ENCODE results near the gene RNF220.

Gene RNF220

DNA sequence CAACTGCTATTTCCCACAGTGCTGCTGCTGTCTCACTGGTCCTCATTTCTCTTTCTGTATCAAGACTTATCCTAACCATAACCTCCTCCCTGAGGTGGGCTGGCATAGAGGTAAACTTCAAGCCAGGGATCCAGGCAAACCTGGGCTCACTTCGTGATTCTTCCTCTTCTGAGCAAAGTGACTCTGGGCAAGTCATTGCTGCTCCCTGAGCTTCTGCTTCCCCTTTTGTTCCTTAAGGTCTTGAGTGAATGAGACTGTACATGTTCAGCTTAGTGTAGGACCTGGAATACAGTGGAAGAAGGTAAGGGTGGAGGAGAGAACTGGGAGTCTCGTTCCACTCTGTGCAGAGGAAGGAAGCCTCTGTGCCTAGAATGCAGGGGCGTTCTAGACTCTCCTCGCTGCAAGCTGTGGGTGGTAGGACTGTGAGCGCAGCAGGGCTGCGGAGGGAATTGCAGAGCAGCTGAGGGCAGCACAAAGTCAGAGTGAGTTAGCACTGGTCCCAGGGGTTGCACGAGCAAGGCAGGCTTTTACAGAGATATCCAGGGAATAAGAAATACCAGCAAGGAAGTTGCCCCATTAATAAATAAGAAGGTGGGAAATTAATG lies 38.6 kb upstream of the RNF220 start:
- no peak overlapping the region for H3K4me3 ChIP-seq (ENCODE audit: low read depth, low read length)
- no peak overlapping the region for H3K27ac ChIP-seq
- H3K36me3 ChIP-seq (replicated peaks), result no peaks in the 10 kb centered on the region
- TF ChIP-seq, protein P1, sequence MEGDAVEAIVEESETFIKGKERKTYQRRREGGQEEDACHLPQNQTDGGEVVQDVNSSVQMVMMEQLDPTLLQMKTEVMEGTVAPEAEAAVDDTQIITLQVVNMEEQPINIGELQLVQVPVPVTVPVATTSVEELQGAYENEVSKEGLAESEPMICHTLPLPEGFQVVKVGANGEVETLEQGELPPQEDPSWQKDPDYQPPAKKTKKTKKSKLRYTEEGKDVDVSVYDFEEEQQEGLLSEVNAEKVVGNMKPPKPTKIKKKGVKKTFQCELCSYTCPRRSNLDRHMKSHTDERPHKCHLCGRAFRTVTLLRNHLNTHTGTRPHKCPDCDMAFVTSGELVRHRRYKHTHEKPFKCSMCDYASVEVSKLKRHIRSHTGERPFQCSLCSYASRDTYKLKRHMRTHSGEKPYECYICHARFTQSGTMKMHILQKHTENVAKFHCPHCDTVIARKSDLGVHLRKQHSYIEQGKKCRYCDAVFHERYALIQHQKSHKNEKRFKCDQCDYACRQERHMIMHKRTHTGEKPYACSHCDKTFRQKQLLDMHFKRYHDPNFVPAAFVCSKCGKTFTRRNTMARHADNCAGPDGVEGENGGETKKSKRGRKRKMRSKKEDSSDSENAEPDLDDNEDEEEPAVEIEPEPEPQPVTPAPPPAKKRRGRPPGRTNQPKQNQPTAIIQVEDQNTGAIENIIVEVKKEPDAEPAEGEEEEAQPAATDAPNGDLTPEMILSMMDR (IDR thresholded peaks at IDR 0.05; ENCODE audit: low read depth, low read length, missing control alignments), result no peak
- DNase-seq, result no peak
- in situ Hi-C loops (cut with HindIII; ENCODE audit: low pct_ligation_motif_present, low sequenced_read_pairs), result no loop called here
- peaks cover 4% of the 10 kb centered on the region for H3K27me3 ChIP-seq (replicated peaks)

DNA sequence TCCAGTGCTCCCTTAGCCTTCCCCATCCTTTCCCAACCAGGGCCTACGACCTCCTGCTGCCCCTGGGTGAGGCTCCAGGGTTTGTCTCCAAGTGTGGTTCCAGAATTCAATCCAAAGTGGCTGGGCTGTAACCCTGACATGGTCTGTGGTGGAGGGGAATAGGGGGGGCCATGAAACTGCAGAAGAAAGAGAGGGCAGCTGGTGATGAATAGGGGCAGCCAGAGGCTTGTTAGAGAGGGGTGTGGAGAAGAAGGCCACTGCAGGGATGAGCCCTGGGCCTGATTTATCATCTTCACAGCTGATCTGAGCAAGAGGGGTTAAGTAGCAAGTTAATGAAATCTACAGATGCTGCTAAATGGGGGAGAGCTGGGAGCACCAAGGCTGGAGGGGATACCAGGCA lies 37.1 kb upstream of the RNF220 start:
- Histone ChIP-seq H3K27ac (no peak overlapping the region), H3K36me3 (replicated peaks) (no peaks in the 10 kb centered on the region), H3K4me3 (ENCODE audit: low read depth, low read length) (no peak overlapping the region), H3K27me3 (replicated peaks) (peaks cover 4% of the 10 kb centered on the region)
- in situ Hi-C loops (cut with HindIII; ENCODE audit: low pct_ligation_motif_present, low sequenced_read_pairs), result no loop called here
- TF ChIP-seq, protein P1 (IDR thresholded peaks at IDR 0.05; ENCODE audit: low read depth, low read length, missing control alignments), result no peak
- no peak for DNase-seq

DNA sequence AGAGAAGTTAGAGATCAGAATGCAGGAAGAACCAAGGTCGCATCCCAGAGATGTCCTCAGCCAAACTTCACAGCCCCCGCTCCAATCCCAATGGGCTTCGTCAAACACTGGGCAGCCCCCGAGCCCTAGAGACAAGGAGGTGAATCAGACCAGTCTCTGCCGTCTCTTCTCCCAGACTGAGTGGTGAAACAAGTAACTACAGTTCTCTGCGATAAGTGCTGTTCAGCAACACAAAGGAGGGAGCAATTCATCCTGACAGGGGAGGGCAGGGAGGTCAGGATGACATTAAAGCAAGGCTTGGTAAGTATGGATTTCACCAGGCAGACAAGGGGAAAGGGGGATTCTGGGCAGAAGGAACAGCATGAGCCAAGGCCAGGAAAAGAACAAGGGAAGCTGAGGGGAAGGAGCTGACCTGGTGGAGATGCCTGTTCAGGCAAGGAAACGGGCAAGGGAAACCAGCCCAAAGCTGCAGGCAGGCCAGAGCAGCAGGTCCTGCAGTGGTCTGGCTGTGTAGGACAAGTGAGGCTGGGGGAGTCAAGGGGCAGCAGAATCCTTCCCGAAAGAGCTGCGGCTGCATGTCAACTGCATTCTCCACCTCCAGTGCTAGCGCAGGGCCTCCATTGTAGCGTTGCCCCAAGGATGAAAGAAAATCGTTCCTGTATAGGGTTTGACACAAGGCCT lies 36.4 kb upstream of the RNF220 start:
- H3K27ac ChIP-seq, result no peak overlapping the region
- H3K27me3 ChIP-seq (replicated peaks), result peaks cover 4% of the 10 kb centered on the region
- in situ Hi-C loops (cut with HindIII; ENCODE audit: low pct_ligation_motif_present, low sequenced_read_pairs), result no loop called here
- H3K36me3 ChIP-seq (replicated peaks), result no peaks in the 10 kb centered on the region
- no peak for DNase-seq
- TF ChIP-seq, protein P1 (IDR thresholded peaks at IDR 0.05; ENCODE audit: low read depth, low read length, missing control alignments), result no peak
- H3K4me3 ChIP-seq (ENCODE audit: low read depth, low read length), result no peak overlapping the region

DNA sequence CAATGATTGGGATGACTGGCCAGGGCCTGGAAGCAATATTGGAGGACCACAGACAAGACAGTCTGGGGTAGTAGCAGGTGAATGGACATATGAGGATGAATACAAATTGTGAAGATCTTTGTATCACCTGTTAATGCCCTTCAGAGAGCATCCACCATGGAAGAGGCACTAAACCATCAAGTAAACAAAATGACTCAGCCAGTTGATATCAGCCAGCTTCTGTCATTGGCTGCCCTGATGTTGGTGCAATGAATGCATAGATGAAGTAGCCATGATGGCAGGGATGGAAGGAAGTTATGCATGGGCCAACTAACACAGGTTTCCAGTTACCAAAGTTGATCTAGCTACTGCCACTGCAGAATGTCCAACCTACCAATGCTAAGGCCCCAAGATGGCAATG lies 33.8 kb upstream of the RNF220 start:
- DNase-seq, result no peak
- Histone ChIP-seq H3K27me3 (replicated peaks) (peaks cover 4% of the 10 kb centered on the region), H3K36me3 (replicated peaks) (no peaks in the 10 kb centered on the region), H3K27ac (no peak overlapping the region), H3K4me3 (ENCODE audit: low read depth, low read length) (no peak overlapping the region)
- TF ChIP-seq, protein P1 (IDR thresholded peaks at IDR 0.05; ENCODE audit: low read depth, low read length, missing control alignments), result no peak
- in situ Hi-C loops (cut with HindIII; ENCODE audit: low pct_ligation_motif_present, low sequenced_read_pairs), result no loop called here

DNA sequence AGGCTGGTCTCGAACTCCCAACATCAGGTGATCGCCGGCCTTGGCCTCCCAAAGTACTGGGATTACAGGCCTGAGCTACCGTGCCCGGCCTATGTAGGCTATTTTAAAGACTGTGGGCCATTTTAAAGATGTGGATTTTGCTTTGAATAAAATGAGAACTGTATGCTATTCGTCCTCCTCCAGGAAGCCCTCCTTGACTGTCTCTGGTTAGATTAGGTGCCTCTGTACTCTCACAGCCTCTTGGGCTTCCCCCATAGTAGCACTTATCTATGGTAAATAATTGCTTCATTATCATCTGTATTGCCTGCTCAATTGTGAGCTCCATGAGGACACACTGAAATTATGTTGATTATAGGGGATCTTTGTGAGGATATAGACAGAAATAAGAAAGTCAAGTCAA lies 29.5 kb upstream of the RNF220 start:
- TF ChIP-seq, protein P1 (IDR thresholded peaks at IDR 0.05; ENCODE audit: low read depth, low read length, missing control alignments), result no peak
- in situ Hi-C loops (cut with HindIII; ENCODE audit: low pct_ligation_motif_present, low sequenced_read_pairs), result no loop called here
- H3K36me3 ChIP-seq (replicated peaks), result no peaks in the 10 kb centered on the region
- no peak for DNase-seq
- no peak overlapping the region for H3K27ac ChIP-seq
- no peak overlapping the region for H3K4me3 ChIP-seq (ENCODE audit: low read depth, low read length)
- H3K27me3 ChIP-seq (replicated peaks), result no peaks in the 10 kb centered on the region
